CD14-positive monocyte (primary cell): ENCODE data around the gene SLC66A2. TPM values are rescaled to one million over a fixed set of nuclear protein-coding genes. Genes with fewer than 3 reads are reported as not detected.

ENCODE experiments used
- DNase-seq, 3 donors: peaks; one replicate each; pipeline ENCODE4 v3.0.0-alpha.2; 2011 to 2022
- H2AFZ ChIP-seq: 2 replicates; pipeline ENCODE4 v1.6.0; 2012; ENCODE audit warnings: mild to moderate bottlenecking, low read depth, low read length, inconsistent platforms; ENCODE audit not compliant: insufficient read depth, poor library complexity, severe bottlenecking
- H3K27ac ChIP-seq, 2 donors: 1 replicate in 1 of 2; 2 replicates in 1 of 2; pipeline ENCODE4 v1.5.1; 2012 to 2013; ENCODE audit warnings: low read length in 2 of 2, control low read depth in 1 of 2, inconsistent platforms in 1 of 2, low read depth in 1 of 2, mild to moderate bottlenecking in 1 of 2
- H3K27me3 ChIP-seq, 2 donors: one replicate each; pipeline versions ENCODE4 v1.6.0 to v1.6.1; 2011 to 2013; ENCODE audit warnings: low read length in 2 of 2; ENCODE audit not compliant: control insufficient read depth in 2 of 2, insufficient read depth in 2 of 2
- H3K36me3 ChIP-seq, 2 donors: replicated peaks in 1 of 2; 1 replicate in 1 of 2; 2 replicates in 1 of 2; pipeline versions ENCODE4 v1.5.1 to v1.6.1; 2012 to 2013; ENCODE audit warnings: low read length in 2 of 2, control low read depth in 1 of 2, inconsistent platforms in 1 of 2, mild to moderate bottlenecking in 1 of 2; ENCODE audit not compliant: insufficient read depth in 2 of 2, control insufficient read depth in 1 of 2
- H3K4me1 ChIP-seq, 2 donors: 1 replicate in 1 of 2; 2 replicates in 1 of 2; pipeline versions ENCODE4 v1.5.1 to v1.6.1; 2012 to 2013; ENCODE audit warnings: low read length in 2 of 2, control low read depth in 1 of 2, inconsistent platforms in 1 of 2, mild to moderate bottlenecking in 1 of 2, moderate library complexity in 1 of 2; ENCODE audit not compliant: insufficient read depth in 2 of 2, control insufficient read depth in 1 of 2
- H3K4me2 ChIP-seq: replicated peaks from 2 replicates; pipeline ENCODE3; 2012; ENCODE audit warnings: low read length, moderate library complexity, mild to moderate bottlenecking; ENCODE audit not compliant: poor library complexity, severe bottlenecking; ENCODE audit errors: extremely low read depth
- H3K4me3 ChIP-seq, 3 experiments: fragments of 200-600 bp in 1 of 3; sonication (generic) in 1 of 3; replicated peaks in 1 of 3; 1 replicate in 2 of 3; 2 replicates in 1 of 3; pipeline ENCODE4 v1.5.1; 2011 to 2013; ENCODE audit warnings: low read length in 3 of 3, mild to moderate bottlenecking in 3 of 3, control low read depth in 2 of 3, low read depth in 2 of 3, inconsistent platforms in 1 of 3, moderate library complexity in 1 of 3
- H3K79me2 ChIP-seq: 2 replicates; pipeline ENCODE4 v1.6.0; 2012; ENCODE audit warnings: mild to moderate bottlenecking, control low read depth, inconsistent platforms, low read length, moderate library complexity; ENCODE audit not compliant: insufficient read depth
- H3K9ac ChIP-seq: 2 replicates; pipeline ENCODE4 v1.6.0; 2017; ENCODE audit warnings: low read length, mild to moderate bottlenecking; ENCODE audit not compliant: insufficient read depth, poor library complexity, severe bottlenecking
- H3K9me3 ChIP-seq, 2 donors: replicated peaks in 1 of 2; 1 replicate in 1 of 2; 2 replicates in 1 of 2; pipeline versions ENCODE4 v1.5.1 to v1.6.1; 2012 to 2013; ENCODE audit warnings: low read length in 2 of 2, control low read depth in 1 of 2; ENCODE audit not compliant: control insufficient read depth in 1 of 2, insufficient read depth in 1 of 2
- H4K20me1 ChIP-seq: 2 replicates; pipeline ENCODE4 v1.6.0; 2012; ENCODE audit warnings: mild to moderate bottlenecking, low read length, control low read depth, moderate library complexity; ENCODE audit not compliant: insufficient read depth
- H3K27ac Mint-ChIP-seq, 7 donors: one replicate each; pipeline ENCODE4 v1.8.0; 2020; ENCODE audit warnings: mild to moderate bottlenecking in 7 of 7, mixed read lengths in 7 of 7, moderate library complexity in 6 of 7, inconsistent platforms in 2 of 7
- H3K27me3 Mint-ChIP-seq, 3 donors: one replicate each; pipeline ENCODE4 v1.8.0; 2021 to 2022; ENCODE audit warnings: low read depth in 3 of 3, mild to moderate bottlenecking in 3 of 3, mixed read lengths in 3 of 3, moderate library complexity in 3 of 3, inconsistent platforms in 1 of 3
- H3K36me3 Mint-ChIP-seq, 2 donors: one replicate each; pipeline ENCODE4 v1.8.0; 2020; ENCODE audit warnings: mixed read lengths in 2 of 2, inconsistent platforms in 1 of 2, mild to moderate bottlenecking in 1 of 2
- H3K4me1 Mint-ChIP-seq: one replicate; pipeline ENCODE4 v1.8.0; 2020; ENCODE audit warnings: mild to moderate bottlenecking, mixed read lengths
- H3K4me3 Mint-ChIP-seq, 2 donors: one replicate each; pipeline ENCODE4 v1.8.0; 2020; ENCODE audit warnings: mild to moderate bottlenecking in 2 of 2, mixed read lengths in 2 of 2, moderate library complexity in 1 of 2
- H3K9me3 Mint-ChIP-seq, 7 donors: one replicate each; pipeline ENCODE4 v1.8.0; 2020 to 2022; ENCODE audit warnings: mixed read lengths in 7 of 7, mild to moderate bottlenecking in 6 of 7, moderate library complexity in 6 of 7, inconsistent platforms in 2 of 7
- WGBS: methylation state at CpG from one replicate; pipeline ENCODE4 v1.1.5; 2013; ENCODE audit warnings: missing lambda C conversion rate; ENCODE audit not compliant: insufficient coverage; 5-methylcytosine and 5-hydroxymethylcytosine counted together
- intact Hi-C, 2 donors: fragments of 100-400 bp; cut with micrococcal nuclease; formaldehyde crosslinking; loops; one replicate each; pipeline versions ENCODE4 v1.15.0 to v1.15.1; 2023
- polyA plus RNA-seq, 3 donors: library from polyadenylated mRNA; depleted of rRNA in 1 of 3; unstranded in 2 of 3; stranded (reverse) in 1 of 3; fragments of 300-500 nt in 2 of 3; fragments of >200 nt in 1 of 3; fragmentation: Illumina TruSeq in 2 of 3; gene quantifications; 1 replicate in 2 of 3; 2 replicates in 1 of 3; pipeline ENCODE4 v1.2.3, GENCODE V29; 2012 to 2021
- TF ChIP-seq, protein P1 (sequence below): fragments of 200-600 bp; IDR thresholded peaks from one replicate; pipeline ENCODE4 v1.8.0; 2022; ENCODE audit warnings: antibody characterized with exemption, mild to moderate bottlenecking

The SLC66A2 gene
- polyA plus RNA-seq, 3 donors = 26.8 to 42.6 (median 33.8) TPM

GRCh38 chr18:79862562-79862961, 88.9 kb downstream of the SLC66A2 start:
- no peaks in the 10 kb centered on the region for H3K36me3 ChIP-seq
- no peak overlapping the region for H3K4me2 ChIP-seq
- Mint-ChIP-seq H3K36me3 (no peaks in the 10 kb centered on the region), H3K27me3 (no peaks in the 10 kb centered on the region), H3K4me3 (no peak overlapping the region), H3K27ac (no peak overlapping the region), H3K9me3 (peaks cover 15 to 23% (median 21%) of the 10 kb centered on the region in 7 donors), H3K4me1 (no peaks in the 10 kb centered on the region)
- no peaks in the 10 kb centered on the region for H3K4me1 ChIP-seq
- no peak for DNase-seq
- intact Hi-C loops = no loop called here
- 97% methylated on average over 15 of the region's 15 CpGs for WGBS
- peaks cover 15 to 21% of the 10 kb centered on the region in 2 donors for H3K9me3 ChIP-seq
- TF ChIP-seq, protein P1, sequence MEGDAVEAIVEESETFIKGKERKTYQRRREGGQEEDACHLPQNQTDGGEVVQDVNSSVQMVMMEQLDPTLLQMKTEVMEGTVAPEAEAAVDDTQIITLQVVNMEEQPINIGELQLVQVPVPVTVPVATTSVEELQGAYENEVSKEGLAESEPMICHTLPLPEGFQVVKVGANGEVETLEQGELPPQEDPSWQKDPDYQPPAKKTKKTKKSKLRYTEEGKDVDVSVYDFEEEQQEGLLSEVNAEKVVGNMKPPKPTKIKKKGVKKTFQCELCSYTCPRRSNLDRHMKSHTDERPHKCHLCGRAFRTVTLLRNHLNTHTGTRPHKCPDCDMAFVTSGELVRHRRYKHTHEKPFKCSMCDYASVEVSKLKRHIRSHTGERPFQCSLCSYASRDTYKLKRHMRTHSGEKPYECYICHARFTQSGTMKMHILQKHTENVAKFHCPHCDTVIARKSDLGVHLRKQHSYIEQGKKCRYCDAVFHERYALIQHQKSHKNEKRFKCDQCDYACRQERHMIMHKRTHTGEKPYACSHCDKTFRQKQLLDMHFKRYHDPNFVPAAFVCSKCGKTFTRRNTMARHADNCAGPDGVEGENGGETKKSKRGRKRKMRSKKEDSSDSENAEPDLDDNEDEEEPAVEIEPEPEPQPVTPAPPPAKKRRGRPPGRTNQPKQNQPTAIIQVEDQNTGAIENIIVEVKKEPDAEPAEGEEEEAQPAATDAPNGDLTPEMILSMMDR = no peak
- H3K79me2 ChIP-seq = no peaks in the 10 kb centered on the region
- H3K27me3 ChIP-seq = no peaks in the 10 kb centered on the region
- H3K4me3 ChIP-seq = no peak overlapping the region
- no peak overlapping the region for H3K27ac ChIP-seq
- no peaks in the 10 kb centered on the region for H4K20me1 ChIP-seq
- no peak overlapping the region for H2AFZ ChIP-seq
- H3K9ac ChIP-seq = no peak overlapping the region

DNA sequence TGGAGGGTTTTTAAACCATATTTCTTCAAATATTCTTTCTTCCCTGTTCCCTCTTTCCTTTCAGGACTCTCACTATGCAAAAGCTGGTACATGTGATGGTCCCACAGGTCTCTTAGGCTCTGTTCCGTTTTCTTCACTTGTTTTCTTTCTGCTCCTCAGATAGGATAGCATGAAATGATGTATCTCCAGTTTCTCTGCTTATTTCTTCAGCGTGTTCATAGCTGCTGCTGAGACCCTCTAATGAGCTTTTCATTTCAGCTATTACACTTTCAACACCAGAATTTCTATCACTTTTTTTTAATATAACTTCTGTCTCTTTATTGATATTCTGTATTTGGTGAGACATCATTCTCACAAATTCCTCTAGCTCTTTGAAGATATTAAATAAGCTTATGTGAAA, 89.8 kb downstream of the SLC66A2 start:
- intact Hi-C loops = no loop called here
- Histone ChIP-seq H3K36me3 (no peaks in the 10 kb centered on the region), H3K27ac (no peak overlapping the region), H3K79me2 (no peaks in the 10 kb centered on the region), H2AFZ (no peak overlapping the region), H3K9ac (no peak overlapping the region), H3K4me2 (no peak overlapping the region), H3K4me1 (peaks cover 0 to 1% of the 10 kb centered on the region in 2 donors), H4K20me1 (no peaks in the 10 kb centered on the region), H3K27me3 (no peaks in the 10 kb centered on the region), H3K9me3 (peaks cover 15 to 18% of the 10 kb centered on the region in 2 donors), H3K4me3 (no peak overlapping the region)
- Mint-ChIP-seq H3K9me3 (peaks cover 15 to 25% (median 22%) of the 10 kb centered on the region in 7 donors), H3K27ac (no peak overlapping the region), H3K27me3 (peaks cover 0 to under 1% (median 0%) of the 10 kb centered on the region in 3 donors), H3K36me3 (no peaks in the 10 kb centered on the region), H3K4me3 (no peak overlapping the region), H3K4me1 (no peaks in the 10 kb centered on the region)
- TF ChIP-seq, protein P1 = no peak
- no peak for DNase-seq
- WGBS = no CpG with 5 or more reads among the region's 2 CpGs
